ENCODE results near the gene CHD9.

DNA sequence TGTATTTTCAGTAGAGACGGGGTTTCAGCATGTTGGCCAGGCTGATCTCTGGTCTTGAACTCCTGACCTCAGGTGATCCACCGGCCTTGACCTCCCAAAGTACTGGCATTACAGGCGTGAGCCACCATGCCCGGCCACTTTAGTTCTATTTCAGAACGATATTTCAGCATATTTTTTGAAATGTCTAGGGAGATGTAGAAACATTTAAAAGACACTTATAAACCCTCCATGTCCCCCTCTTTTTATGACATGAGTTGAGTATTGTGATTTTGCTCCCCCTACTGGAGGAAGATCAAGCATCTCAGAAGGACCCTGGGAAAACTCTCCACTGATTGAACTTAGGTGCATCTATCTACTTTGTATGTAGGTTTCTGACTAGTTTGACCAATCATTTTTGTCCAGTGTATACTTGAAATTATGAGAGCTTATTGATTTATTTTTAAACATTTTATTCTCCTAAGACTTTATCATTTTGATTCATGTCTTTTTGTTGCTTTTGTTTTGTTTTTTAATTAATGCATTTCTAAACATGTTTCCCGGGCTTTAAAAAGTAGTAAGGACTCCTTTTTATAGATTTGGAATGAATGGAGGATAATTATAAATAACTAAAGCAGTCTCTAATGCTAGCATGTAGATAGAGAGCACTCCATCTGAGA is 105.1 kb downstream of the CHD9 start:
- TF ChIP-seq, protein P1, sequence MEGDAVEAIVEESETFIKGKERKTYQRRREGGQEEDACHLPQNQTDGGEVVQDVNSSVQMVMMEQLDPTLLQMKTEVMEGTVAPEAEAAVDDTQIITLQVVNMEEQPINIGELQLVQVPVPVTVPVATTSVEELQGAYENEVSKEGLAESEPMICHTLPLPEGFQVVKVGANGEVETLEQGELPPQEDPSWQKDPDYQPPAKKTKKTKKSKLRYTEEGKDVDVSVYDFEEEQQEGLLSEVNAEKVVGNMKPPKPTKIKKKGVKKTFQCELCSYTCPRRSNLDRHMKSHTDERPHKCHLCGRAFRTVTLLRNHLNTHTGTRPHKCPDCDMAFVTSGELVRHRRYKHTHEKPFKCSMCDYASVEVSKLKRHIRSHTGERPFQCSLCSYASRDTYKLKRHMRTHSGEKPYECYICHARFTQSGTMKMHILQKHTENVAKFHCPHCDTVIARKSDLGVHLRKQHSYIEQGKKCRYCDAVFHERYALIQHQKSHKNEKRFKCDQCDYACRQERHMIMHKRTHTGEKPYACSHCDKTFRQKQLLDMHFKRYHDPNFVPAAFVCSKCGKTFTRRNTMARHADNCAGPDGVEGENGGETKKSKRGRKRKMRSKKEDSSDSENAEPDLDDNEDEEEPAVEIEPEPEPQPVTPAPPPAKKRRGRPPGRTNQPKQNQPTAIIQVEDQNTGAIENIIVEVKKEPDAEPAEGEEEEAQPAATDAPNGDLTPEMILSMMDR (IDR thresholded peaks at IDR 0.05): peak; percentile 57 to 65 (median 64)
- no peak for TF ChIP-seq POLR2A (IDR thresholded peaks at IDR 0.05)
